Neuronal stem cell (in vitro differentiated cells): ENCODE measurements around the gene SPPL2A.

ENCODE experiments used
- DNase-seq: peaks from one replicate; pipeline ENCODE4 v3.0.0-alpha.2; 2013; ENCODE audit warnings: low spot score
- H2AFZ ChIP-seq: one replicate; pipeline ENCODE4 v1.6.1; 2013; ENCODE audit warnings: mild to moderate bottlenecking, low read length, inconsistent platforms
- H2AK5ac ChIP-seq: 2 replicates; pipeline ENCODE4 v1.6.1; 2013; ENCODE audit warnings: low read depth, mild to moderate bottlenecking, inconsistent platforms, low read length, moderate library complexity, mixed read lengths
- H2BK120ac ChIP-seq: 2 replicates; pipeline ENCODE4 v1.6.1; 2013; ENCODE audit warnings: low read depth, mild to moderate bottlenecking, inconsistent platforms, low read length, moderate library complexity, mixed read lengths
- H2BK12ac ChIP-seq: one replicate; pipeline ENCODE4 v1.6.1; 2013; ENCODE audit warnings: low read length, inconsistent platforms
- H2BK15ac ChIP-seq: 2 replicates; pipeline ENCODE4 v1.6.1; 2013; ENCODE audit warnings: mild to moderate bottlenecking, low read length, inconsistent platforms, mixed read lengths
- H2BK5ac ChIP-seq: one replicate; pipeline ENCODE4 v1.6.1; 2013; ENCODE audit warnings: inconsistent platforms, mild to moderate bottlenecking, low read length, moderate library complexity
- H3K14ac ChIP-seq: one replicate; pipeline ENCODE4 v1.6.1; 2013; ENCODE audit warnings: low read length, inconsistent platforms
- H3K18ac ChIP-seq: 2 replicates; pipeline ENCODE4 v1.6.1; 2013; ENCODE audit warnings: low read length, inconsistent platforms
- H3K23ac ChIP-seq: 2 replicates; pipeline ENCODE4 v1.6.1; 2013; ENCODE audit warnings: low read depth, mild to moderate bottlenecking, mixed read lengths, low read length, inconsistent platforms; ENCODE audit not compliant: poor library complexity
- H3K27ac ChIP-seq: replicated peaks from 3 replicates; pipeline ENCODE4 v1.5.1; 2013; ENCODE audit warnings: low read length, inconsistent platforms
- H3K27me3 ChIP-seq, 3 experiments: 2 replicates each; pipeline ENCODE4 v1.6.1; 2013; ENCODE audit warnings: low read length in 3 of 3, mild to moderate bottlenecking in 2 of 3, inconsistent platforms in 1 of 3, low read depth in 1 of 3, mixed read lengths in 1 of 3, moderate library complexity in 1 of 3; ENCODE audit not compliant: control insufficient read depth in 3 of 3, insufficient read depth in 3 of 3
- H3K36me3 ChIP-seq, 2 donors: replicated peaks in 1 of 2; 2 replicates each; pipeline ENCODE4 v1.6.1; 2013; ENCODE audit warnings: low read length in 2 of 2; ENCODE audit not compliant: control insufficient read depth in 2 of 2, insufficient read depth in 2 of 2
- H3K4ac ChIP-seq: 2 replicates; pipeline ENCODE4 v1.6.1; 2013; ENCODE audit warnings: inconsistent platforms, mild to moderate bottlenecking, low read length, moderate library complexity
- H3K4me1 ChIP-seq, 2 donors: 1 replicate in 1 of 2; 2 replicates in 1 of 2; pipeline ENCODE4 v1.6.1; 2013; ENCODE audit warnings: low read length in 2 of 2, low read depth in 1 of 2; ENCODE audit not compliant: control insufficient read depth in 2 of 2, insufficient read depth in 1 of 2
- H3K4me2 ChIP-seq: one replicate; pipeline ENCODE4 v1.6.1; 2013; ENCODE audit warnings: mild to moderate bottlenecking, low read length, inconsistent platforms; ENCODE audit not compliant: insufficient read depth, poor library complexity, severe bottlenecking
- H3K4me3 ChIP-seq, 2 donors: 2 replicates each; pipeline ENCODE4 v1.5.1; 2013; ENCODE audit warnings: low read length in 2 of 2, mild to moderate bottlenecking in 2 of 2, inconsistent platforms in 1 of 2, moderate library complexity in 1 of 2
- H3K79me1 ChIP-seq: one replicate; pipeline ENCODE4 v1.6.1; 2013; ENCODE audit warnings: low read depth, mild to moderate bottlenecking, inconsistent platforms, low read length, moderate library complexity
- H3K9ac ChIP-seq: one replicate; pipeline ENCODE4 v1.6.1; 2013; ENCODE audit warnings: mild to moderate bottlenecking, low read depth, low read length, inconsistent platforms; ENCODE audit not compliant: poor library complexity
- H3K9me3 ChIP-seq, 2 donors: replicated peaks in 1 of 2; 2 replicates each; pipeline versions ENCODE3 to v1.6.1; 2013; ENCODE audit warnings: low read length in 2 of 2, mild to moderate bottlenecking in 2 of 2, inconsistent platforms in 1 of 2, low read depth in 1 of 2, mixed read lengths in 1 of 2, moderate library complexity in 1 of 2; ENCODE audit not compliant: control insufficient read depth in 2 of 2, insufficient read depth in 1 of 2
- H4K8ac ChIP-seq: one replicate; pipeline ENCODE4 v1.6.1; 2013; ENCODE audit warnings: low read depth, mild to moderate bottlenecking, inconsistent platforms, low read length, moderate library complexity
- H4K91ac ChIP-seq: one replicate; pipeline ENCODE4 v1.6.1; 2013; ENCODE audit warnings: low read length, low read depth, mild to moderate bottlenecking, inconsistent platforms; ENCODE audit not compliant: poor library complexity
- whole genome bisulfite sequencing, 2 donors: extraction: QIAGEN DNeasy Blood & Tissue Kit; methylation state at CpG; one replicate each; pipeline ENCODE4 v1.1.7; 2013; ENCODE audit warnings: missing lambda C conversion rate in 2 of 2, mixed read lengths in 1 of 2; ENCODE audit not compliant: insufficient read length in 2 of 2, insufficient replicate concordance in 1 of 2; ENCODE audit errors: extremely low coverage in 2 of 2; 5-methylcytosine and 5-hydroxymethylcytosine counted together

SPPL2A gene

GRCh38 chr15:50758712-50759205, 6.7 kb downstream of the SPPL2A start:
- H2AK5ac ChIP-seq = no peak overlapping the region
- WGBS, 2 donors = no CpG with 5 or more reads among the region's 4 CpGs
- H4K91ac ChIP-seq = no peak overlapping the region
- no peaks in the 10 kb centered on the region for H3K9me3 ChIP-seq
- H3K27me3 ChIP-seq = no peaks in the 10 kb centered on the region
- H2BK120ac ChIP-seq = no peak overlapping the region
- no peak overlapping the region for H2BK5ac ChIP-seq
- peaks cover 0 to 7% of the 10 kb centered on the region in 2 donors for H3K36me3 ChIP-seq
- no peak overlapping the region for H3K14ac ChIP-seq
- H3K18ac ChIP-seq = no peak overlapping the region
- H3K4me2 ChIP-seq = no peak overlapping the region
- no peak overlapping the region for H2BK12ac ChIP-seq
- no peak overlapping the region for H4K8ac ChIP-seq
- H3K23ac ChIP-seq = no peak overlapping the region
- no peak overlapping the region for H3K4ac ChIP-seq
- no peak for DNase-seq
- no peaks in the 10 kb centered on the region for H3K4me1 ChIP-seq
- H3K27ac ChIP-seq = no peak overlapping the region
- H2BK15ac ChIP-seq = no peak overlapping the region
- H3K79me1 ChIP-seq = peaks cover 3% of the 10 kb centered on the region
- no peak overlapping the region for H2AFZ ChIP-seq
- H3K9ac ChIP-seq = no peak overlapping the region
- H3K4me3 ChIP-seq = no peak overlapping the region

GRCh38 chr15:50753463-50753862, 12.0 kb downstream of the SPPL2A start:
- H3K27me3 ChIP-seq = no peaks in the 10 kb centered on the region
- no CpG with 5 or more reads among the region's 1 CpG for WGBS, 2 donors
- DNase-seq = no peak

GRCh38 chr15:50751394-50751793, 14.1 kb downstream of the SPPL2A start:
- no peak overlapping the region for H2BK15ac ChIP-seq
- no CpG with 5 or more reads among the region's 2 CpGs for WGBS, 2 donors

More at GRCh38 chr15:50753463-50753862, 12.0 kb downstream of the SPPL2A start:
- Histone ChIP-seq H2AFZ (no peak overlapping the region), H4K91ac (no peak overlapping the region), H3K14ac (no peak overlapping the region), H2BK120ac (no peak overlapping the region), H4K8ac (no peak overlapping the region), H3K27ac (no peak overlapping the region), H3K9me3 (no peaks in the 10 kb centered on the region), H3K4me1 (no peaks in the 10 kb centered on the region), H3K4me2 (no peak overlapping the region), H2BK12ac (no peak overlapping the region), H2AK5ac (no peak overlapping the region), H2BK5ac (no peak overlapping the region), H2BK15ac (no peak overlapping the region), H3K18ac (no peak overlapping the region), H3K4me3 (no peak overlapping the region), H3K9ac (no peak overlapping the region), H3K79me1 (no peaks in the 10 kb centered on the region), H3K4ac (no peak overlapping the region), H3K36me3 (peaks cover 0 to 19% of the 10 kb centered on the region in 2 donors), H3K23ac (no peak overlapping the region)

DNA sequence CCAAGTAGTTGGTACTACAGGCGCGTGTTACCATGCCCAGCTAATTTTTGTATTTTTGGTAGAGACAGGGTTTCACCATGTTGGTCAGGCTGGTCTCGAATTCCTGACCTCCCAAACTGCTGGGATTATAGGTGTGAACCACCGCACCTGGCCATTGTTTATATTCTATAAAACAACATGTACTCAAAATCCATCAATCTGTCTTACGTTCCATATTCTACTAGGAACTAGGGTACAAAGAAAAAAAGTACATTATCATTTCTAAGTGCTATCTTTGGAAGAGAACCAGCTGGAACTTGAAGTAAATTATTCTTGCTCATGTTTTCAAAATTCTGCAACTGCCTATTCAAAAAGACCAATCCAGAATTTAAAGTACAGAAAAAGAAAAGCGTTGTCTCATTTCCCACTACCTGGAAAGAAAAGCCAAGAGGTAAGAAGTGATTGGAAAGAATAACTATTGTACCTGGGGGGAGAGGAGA, 15.2 kb downstream of the SPPL2A start:
- H4K91ac ChIP-seq = no peak overlapping the region
- H3K9ac ChIP-seq = no peak overlapping the region
- no peak overlapping the region for H2BK12ac ChIP-seq
- H2BK5ac ChIP-seq = no peak overlapping the region
- no peak overlapping the region for H2AFZ ChIP-seq
- no peak overlapping the region for H3K4ac ChIP-seq
- no peaks in the 10 kb centered on the region for H3K27me3 ChIP-seq
- H3K9me3 ChIP-seq = no peaks in the 10 kb centered on the region
- no peak overlapping the region for H4K8ac ChIP-seq
- H3K4me1 ChIP-seq = no peaks in the 10 kb centered on the region
- peaks cover 0 to 37% of the 10 kb centered on the region in 2 donors for H3K36me3 ChIP-seq
- H3K14ac ChIP-seq = no peak overlapping the region
- no CpG with 5 or more reads among the region's 6 CpGs for WGBS, 2 donors
- no peak overlapping the region for H2BK15ac ChIP-seq
- H2BK120ac ChIP-seq = no peak overlapping the region
- no peak overlapping the region for H3K4me2 ChIP-seq
- DNase-seq = no peak
- H3K4me3 ChIP-seq = no peak overlapping the region
- no peak overlapping the region for H2AK5ac ChIP-seq
- H3K23ac ChIP-seq = no peak overlapping the region
- H3K27ac ChIP-seq = no peak overlapping the region
- no peaks in the 10 kb centered on the region for H3K79me1 ChIP-seq
- no peak overlapping the region for H3K18ac ChIP-seq

More at GRCh38 chr15:50751394-50751793, 14.1 kb downstream of the SPPL2A start:
- H4K91ac ChIP-seq = no peak overlapping the region
- H2AK5ac ChIP-seq = no peak overlapping the region
- no peak overlapping the region for H3K18ac ChIP-seq
- no peak overlapping the region for H3K4me2 ChIP-seq
- no peak overlapping the region for H3K23ac ChIP-seq
- H3K27me3 ChIP-seq = no peaks in the 10 kb centered on the region
- H2AFZ ChIP-seq = no peak overlapping the region
- peaks cover 0 to 37% of the 10 kb centered on the region in 2 donors for H3K36me3 ChIP-seq
- H3K9me3 ChIP-seq = no peaks in the 10 kb centered on the region
- H3K9ac ChIP-seq = no peak overlapping the region
- H3K79me1 ChIP-seq = no peaks in the 10 kb centered on the region
- no peak overlapping the region for H4K8ac ChIP-seq
- no peak for DNase-seq
- no peak overlapping the region for H3K4me3 ChIP-seq
- H2BK120ac ChIP-seq = no peak overlapping the region
- H3K14ac ChIP-seq = no peak overlapping the region
- no peak overlapping the region for H3K27ac ChIP-seq
- no peaks in the 10 kb centered on the region for H3K4me1 ChIP-seq
- no peak overlapping the region for H2BK12ac ChIP-seq
- H3K4ac ChIP-seq = no peak overlapping the region
- H2BK5ac ChIP-seq = no peak overlapping the region
